ENCODE measurements around the gene PLEKHA7.

Gene PLEKHA7

GRCh38 chr11:16749092-16749491 is 265.1 kb downstream of the PLEKHA7 start:
- in situ Hi-C loops (cut with MboI; ENCODE audit: low sequenced_read_pairs), result no loop called here

DNA sequence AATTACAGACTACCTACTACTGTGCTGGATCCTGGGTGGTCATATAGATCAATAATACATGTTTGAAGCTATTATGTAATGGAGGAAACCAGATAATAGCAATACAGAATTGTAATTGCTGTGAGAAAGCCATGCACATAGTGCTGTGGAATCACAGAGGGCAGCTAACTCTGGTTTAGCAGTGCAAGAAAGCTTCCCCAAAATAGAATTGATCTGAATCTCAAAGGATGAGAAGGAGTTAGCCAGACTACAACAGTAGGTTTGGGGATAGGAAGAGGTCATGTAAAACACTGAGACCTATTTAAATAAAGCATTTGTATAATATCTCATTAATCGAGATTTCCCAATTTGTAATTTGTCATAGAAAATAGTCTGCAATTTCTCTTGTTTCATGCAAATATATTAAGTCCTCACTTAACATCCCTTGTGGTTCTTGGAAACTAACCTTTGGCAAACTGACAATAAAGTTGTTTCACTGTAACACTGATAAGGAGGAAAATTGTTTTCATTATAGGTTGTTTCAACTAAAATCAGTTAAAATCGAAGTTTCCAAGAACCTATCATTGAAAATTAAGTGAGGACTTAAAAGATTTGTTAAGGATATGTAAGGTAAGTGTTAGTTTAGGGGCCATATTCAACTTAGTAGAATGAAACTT is 268.1 kb downstream of the PLEKHA7 start:
- in situ Hi-C loops (cut with MboI; ENCODE audit: low sequenced_read_pairs), result no loop called here

DNA sequence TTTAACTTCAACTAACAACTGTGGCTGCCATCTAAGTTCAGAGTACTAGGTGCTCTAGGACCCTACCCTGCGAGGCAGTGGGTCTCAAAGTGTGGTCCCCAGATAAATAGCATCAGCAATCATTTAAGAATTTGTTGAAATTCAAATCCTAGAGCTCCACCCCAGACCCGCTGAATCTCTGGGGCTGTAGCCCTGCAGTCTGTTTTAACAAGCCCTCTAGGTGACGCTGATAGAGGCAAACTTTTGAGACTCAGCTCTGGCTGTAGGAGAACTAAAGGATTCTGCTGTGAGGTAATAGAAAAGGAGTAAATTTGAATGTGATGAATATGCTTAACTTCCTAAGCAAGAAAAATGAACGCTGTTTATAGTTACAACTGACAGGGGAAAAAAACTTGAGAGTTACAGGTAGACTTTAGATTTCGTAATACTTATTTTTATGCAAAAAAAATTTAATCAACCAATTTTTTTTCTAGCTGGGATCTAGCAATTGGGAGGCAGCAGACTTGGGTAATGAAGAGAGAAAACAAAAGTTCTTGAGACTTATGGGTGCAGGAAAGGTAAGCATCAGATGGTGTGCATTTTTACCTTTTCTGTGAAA is 270.0 kb downstream of the PLEKHA7 start:
- in situ Hi-C loops (cut with MboI; ENCODE audit: low sequenced_read_pairs), result no loop called here

DNA sequence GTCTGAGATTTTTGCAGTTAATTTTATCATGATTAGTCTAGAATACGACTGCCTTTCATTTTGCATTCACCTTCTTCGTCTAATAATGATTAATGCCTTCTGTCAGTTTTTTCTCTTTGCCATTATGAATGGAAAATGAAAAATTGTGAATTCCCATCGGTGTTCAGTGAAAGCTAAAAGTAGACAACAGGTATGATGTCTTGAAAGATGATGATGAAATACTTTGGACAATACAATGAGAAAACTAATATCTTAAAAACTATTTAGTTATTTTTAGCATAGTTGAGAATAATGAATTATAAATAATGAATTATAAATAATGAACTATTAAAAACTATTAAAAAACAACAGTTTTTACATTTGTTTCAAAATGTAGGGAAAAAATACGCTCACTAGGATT is 270.7 kb downstream of the PLEKHA7 start:
- in situ Hi-C loops (cut with MboI; ENCODE audit: low sequenced_read_pairs), result no loop called here

GRCh38 chr11:16741473-16741872 is 272.7 kb downstream of the PLEKHA7 start:
- in situ Hi-C loops (cut with MboI; ENCODE audit: low sequenced_read_pairs), result no loop called here

DNA sequence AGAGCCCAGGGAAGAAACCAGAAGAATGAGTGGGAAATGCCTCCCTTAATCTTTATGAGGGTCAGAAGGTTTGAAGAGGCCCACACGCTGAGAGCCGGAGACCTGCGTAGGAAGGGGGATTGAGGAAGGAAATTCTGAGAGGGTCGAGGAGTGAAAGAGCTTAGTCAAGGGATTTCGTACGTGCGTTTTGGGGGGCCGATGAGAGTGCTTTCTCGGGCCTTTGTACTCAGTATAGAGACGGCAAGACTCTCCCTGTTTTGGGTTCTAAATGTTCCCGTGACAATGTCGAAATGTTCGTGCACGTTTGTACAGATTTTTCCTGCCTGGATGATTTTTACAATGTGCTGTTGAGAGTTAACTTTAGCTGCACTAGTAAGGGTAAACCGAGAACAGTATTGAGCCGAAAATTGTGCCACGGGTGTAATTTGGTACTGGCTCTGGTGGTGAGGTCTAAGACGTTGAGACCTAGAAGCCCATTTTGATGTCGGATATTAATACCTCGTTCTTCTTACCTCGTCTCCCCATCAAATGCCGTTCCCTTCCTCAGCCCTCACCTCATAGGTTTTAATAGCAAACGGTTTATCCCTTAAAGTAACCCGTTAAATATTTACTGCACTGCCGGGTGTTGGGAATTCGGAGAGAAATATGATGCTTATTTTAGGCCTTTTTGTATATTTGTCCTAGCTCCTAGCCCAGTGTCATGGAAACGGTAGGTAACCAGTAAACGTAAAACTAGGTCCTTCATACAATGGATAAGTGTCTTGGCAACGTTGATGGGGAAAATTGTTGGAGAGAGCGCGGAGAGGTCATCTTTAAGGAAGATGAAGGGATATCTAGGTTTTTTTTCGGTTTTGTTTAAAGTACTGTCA is 275.0 kb downstream of the PLEKHA7 start:
- in situ Hi-C loops (cut with MboI; ENCODE audit: low sequenced_read_pairs), result no loop called here

- in situ Hi-C loops (cut with MboI; ENCODE audit: low sequenced_read_pairs), result no loop called here
Measured at GRCh38 chr11:16738193-16738946, 275.8 kb downstream of the PLEKHA7 start, which contains the start of gene C11orf58. TSS of gene C11orf58 (plus strand) at chr11:16738647. CDS start at chr11:16738779, 132 bp downstream.

GRCh38 chr11:16737818-16738192 is 276.4 kb downstream of the PLEKHA7 start:
- in situ Hi-C loops (cut with MboI; ENCODE audit: low sequenced_read_pairs), result no loop called here

All from hTERT RPE-1 (cell line).